ENCODE results near the gene LPCAT3. TPM values are rescaled to one million over a fixed set of nuclear protein-coding genes. Genes with fewer than 3 reads are reported as not detected.

Gene LPCAT3
- total RNA-seq, 1 experiment from 2014 or later, result 102 TPM

DNA sequence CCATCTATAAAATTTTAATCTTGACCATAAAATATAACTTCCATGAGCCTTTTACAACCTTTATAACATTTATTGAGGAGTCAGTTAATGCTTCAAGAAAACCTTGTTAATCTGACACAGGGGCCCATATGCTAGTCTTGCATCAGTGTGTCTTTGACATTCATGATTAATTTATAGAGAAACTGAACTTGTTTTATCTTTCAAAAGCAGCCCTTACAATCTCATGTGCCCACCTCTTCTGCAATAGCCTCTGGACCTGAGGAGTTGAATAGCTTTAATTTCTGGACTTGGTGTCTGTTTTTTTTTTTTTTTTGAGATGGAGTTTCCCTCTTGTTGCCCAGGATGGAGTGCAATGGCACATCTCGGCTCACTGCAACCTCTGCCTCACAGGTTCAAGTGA is 8.6 kb upstream of the LPCAT3 start:
- H3K4me2 ChIP-seq, result no peak overlapping the region
- H3K9me2 ChIP-seq (ENCODE audit: insufficient read depth), result no peaks in the 10 kb centered on the region; the same call in 1 of the 2 replicates
- no peaks in the 10 kb centered on the region for H3K27me3 ChIP-seq (ENCODE audit: insufficient read depth, low read depth)
- TF ChIP-seq EZH2 (IDR thresholded peaks at IDR 0.05; ENCODE audit: low read depth), result no peak
- TF ChIP-seq, protein P1, sequence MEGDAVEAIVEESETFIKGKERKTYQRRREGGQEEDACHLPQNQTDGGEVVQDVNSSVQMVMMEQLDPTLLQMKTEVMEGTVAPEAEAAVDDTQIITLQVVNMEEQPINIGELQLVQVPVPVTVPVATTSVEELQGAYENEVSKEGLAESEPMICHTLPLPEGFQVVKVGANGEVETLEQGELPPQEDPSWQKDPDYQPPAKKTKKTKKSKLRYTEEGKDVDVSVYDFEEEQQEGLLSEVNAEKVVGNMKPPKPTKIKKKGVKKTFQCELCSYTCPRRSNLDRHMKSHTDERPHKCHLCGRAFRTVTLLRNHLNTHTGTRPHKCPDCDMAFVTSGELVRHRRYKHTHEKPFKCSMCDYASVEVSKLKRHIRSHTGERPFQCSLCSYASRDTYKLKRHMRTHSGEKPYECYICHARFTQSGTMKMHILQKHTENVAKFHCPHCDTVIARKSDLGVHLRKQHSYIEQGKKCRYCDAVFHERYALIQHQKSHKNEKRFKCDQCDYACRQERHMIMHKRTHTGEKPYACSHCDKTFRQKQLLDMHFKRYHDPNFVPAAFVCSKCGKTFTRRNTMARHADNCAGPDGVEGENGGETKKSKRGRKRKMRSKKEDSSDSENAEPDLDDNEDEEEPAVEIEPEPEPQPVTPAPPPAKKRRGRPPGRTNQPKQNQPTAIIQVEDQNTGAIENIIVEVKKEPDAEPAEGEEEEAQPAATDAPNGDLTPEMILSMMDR (conservative IDR thresholded peaks at IDR 0.05), result no peak
- no peaks in the 10 kb centered on the region for H3K9me3 ChIP-seq (ENCODE audit: insufficient read depth, low read depth)
- H3F3A ChIP-seq (ENCODE audit: insufficient read depth, low read depth), result no peaks in the 10 kb centered on the region
- no peaks in the 10 kb centered on the region; the same call in 1 of the 2 replicates for H3K4me1 ChIP-seq (replicated peaks; ENCODE audit: insufficient read depth)
- intact Hi-C loops (cut with micrococcal nuclease; ENCODE audit: unreplicated experiment), result no loop called here
- BruUV-seq (replicated peaks), result no TSS peak
- no peaks in the 10 kb centered on the region for H4K20me1 ChIP-seq (ENCODE audit: insufficient read depth)
- no peaks in the 10 kb centered on the region for H3K36me3 ChIP-seq (ENCODE audit: low read depth)
- DNase-seq, result no peak
- H3K79me2 ChIP-seq (ENCODE audit: low read depth), result no peaks in the 10 kb centered on the region
- H3K27ac ChIP-seq, result no peak overlapping the region
- H2AFZ ChIP-seq, result no peak overlapping the region
- no peak overlapping the region for H3K4me3 ChIP-seq
- ChIA-PET POLR2A (ENCODE audit: unreplicated experiment) (no interaction called here), CTCF (no interaction called here)

DNA sequence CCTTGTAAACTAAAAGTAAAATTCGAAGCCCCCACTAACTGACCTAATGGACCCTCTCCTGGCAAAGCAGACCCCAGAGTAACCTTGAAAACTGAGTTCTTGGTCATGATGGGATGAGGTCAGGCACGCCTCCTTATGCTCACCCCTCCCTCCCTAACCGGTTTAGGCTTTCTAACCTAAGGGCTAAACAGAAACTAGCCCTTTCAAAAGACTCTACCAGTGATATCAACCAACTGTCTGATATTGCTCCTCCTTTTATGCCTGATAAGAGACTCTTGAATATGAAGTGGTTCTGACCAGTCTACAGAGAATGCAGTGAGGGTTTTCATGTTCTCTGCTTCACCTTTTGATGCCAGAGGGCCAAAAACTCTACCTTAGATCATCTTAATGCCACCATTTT is 4.8 kb upstream of the LPCAT3 start:
- TF ChIP-seq, protein P1 (conservative IDR thresholded peaks at IDR 0.05), result no peak
- no peak for TF ChIP-seq EZH2 (IDR thresholded peaks at IDR 0.05; ENCODE audit: low read depth)
- no TSS peak for BruUV-seq (replicated peaks)
- H3K9me2 ChIP-seq (ENCODE audit: insufficient read depth), result no peaks in the 10 kb centered on the region; the same call in 1 of the 2 replicates
- H3K4me3 ChIP-seq, result no peak overlapping the region
- no peak for DNase-seq
- no peaks in the 10 kb centered on the region for H3K27me3 ChIP-seq (ENCODE audit: insufficient read depth, low read depth)
- H3K9me3 ChIP-seq (ENCODE audit: insufficient read depth, low read depth), result no peaks in the 10 kb centered on the region
- H3K36me3 ChIP-seq (ENCODE audit: low read depth), result no peaks in the 10 kb centered on the region
- ChIA-PET POLR2A (ENCODE audit: unreplicated experiment) (no interaction called here), CTCF (interaction anchor here (0.9 kb wide), 1 partner anchor 10 kb away, joined by 3 read pairs; no protein-coding TSS in a partner anchor)
- H3K4me1 ChIP-seq (replicated peaks; ENCODE audit: insufficient read depth), result peaks cover 13% of the 10 kb centered on the region
- no peak overlapping the region for H3K27ac ChIP-seq
- H3K4me2 ChIP-seq, result no peak overlapping the region
- intact Hi-C loops (cut with micrococcal nuclease; ENCODE audit: unreplicated experiment), result no loop called here
- H2AFZ ChIP-seq, result no peak overlapping the region
- H3F3A ChIP-seq (ENCODE audit: insufficient read depth, low read depth), result peaks cover 7% of the 10 kb centered on the region
- no peaks in the 10 kb centered on the region for H3K79me2 ChIP-seq (ENCODE audit: low read depth)
- H4K20me1 ChIP-seq (ENCODE audit: insufficient read depth), result no peaks in the 10 kb centered on the region

DNA sequence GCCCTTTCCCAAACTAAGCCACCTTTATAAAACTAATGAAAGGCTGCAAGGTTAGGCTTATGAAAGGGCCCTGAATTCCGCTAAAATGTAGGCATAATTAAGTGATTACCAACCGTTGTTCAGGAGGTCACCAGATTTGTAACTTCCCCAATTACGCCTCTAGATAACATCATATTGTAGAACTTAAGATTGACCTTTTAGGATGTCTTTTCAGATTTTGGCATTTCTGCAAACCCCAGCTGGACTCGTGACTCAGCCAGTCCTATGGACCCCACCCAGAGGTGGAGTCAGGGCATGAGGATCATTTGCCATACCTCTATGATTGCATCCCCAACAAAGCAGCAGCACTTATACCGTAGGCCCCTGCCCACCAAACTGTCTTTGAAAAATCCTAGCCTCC is 3.7 kb upstream of the LPCAT3 start:
- TF ChIP-seq, protein P1 (conservative IDR thresholded peaks at IDR 0.05), result no peak
- no peak for TF ChIP-seq EZH2 (IDR thresholded peaks at IDR 0.05; ENCODE audit: low read depth)
- Histone ChIP-seq H3K27me3 (ENCODE audit: insufficient read depth, low read depth) (no peaks in the 10 kb centered on the region), H3K36me3 (ENCODE audit: low read depth) (no peaks in the 10 kb centered on the region), H3F3A (ENCODE audit: insufficient read depth, low read depth) (peaks cover 7% of the 10 kb centered on the region), H3K27ac (no peak overlapping the region), H3K9me2 (ENCODE audit: insufficient read depth) (no peaks in the 10 kb centered on the region; the same call in 1 of the 2 replicates), H3K4me3 (no peak overlapping the region), H3K9me3 (ENCODE audit: insufficient read depth, low read depth) (no peaks in the 10 kb centered on the region), H3K4me1 (replicated peaks; ENCODE audit: insufficient read depth) (peaks cover 19% of the 10 kb centered on the region), H4K20me1 (ENCODE audit: insufficient read depth) (no peaks in the 10 kb centered on the region), H3K79me2 (ENCODE audit: low read depth) (peaks cover 11% of the 10 kb centered on the region), H3K4me2 (no peak overlapping the region), H2AFZ (no peak overlapping the region)
- ChIA-PET POLR2A (ENCODE audit: unreplicated experiment) (no interaction called here), CTCF (no interaction called here)
- DNase-seq, result no peak
- BruUV-seq (replicated peaks), result no TSS peak
- intact Hi-C loops (cut with micrococcal nuclease; ENCODE audit: unreplicated experiment), result no loop called here
